ENCODE measurements around the gene ZNF688. TPM values are rescaled to one million over a fixed set of nuclear protein-coding genes. Genes with fewer than 3 reads are reported as not detected.
A peak's percentile ranks its signal among the peaks of the same experiment; 100 is the strongest.

The ZNF688 gene
- total RNA-seq, 4 donors from 2014 or later: 11.9 to 22.5 (median 16.0) TPM

- TF ChIP-seq POLR2A (IDR thresholded peaks at IDR 0.05) (no peak), CTCF (IDR thresholded peaks at IDR 0.05) (no peak)
- no peak overlapping the region for H3K4me3 ChIP-seq (ENCODE audit: low read depth, poor library complexity, severe bottlenecking)
- intact Hi-C loops (cut with DNase I; ENCODE audit: low total_unique reads): no loop called here
- no peak for DNase-seq (ENCODE audit: low spot score in 2 of 2)
- 93 to 98% methylated on average over 2 of the region's 2 CpGs for WGBS, 2 donors
Measured at GRCh38 chr16:30588651-30589050, 17.1 kb upstream of the ZNF688 start.

GRCh38 chr16:30585400-30586191, 14.1 kb upstream of the ZNF688 start, which contains the start of gene ZNF785:
Gene ZNF785 (minus strand): TSS chr16:30585697. CDS start chr16:30585611, 86 bp downstream.
- intact Hi-C loops (cut with DNase I; ENCODE audit: low total_unique reads): no loop called here
- DNase-seq (ENCODE audit: low spot score in 2 of 2): peak; percentile 98 to 99
- TF ChIP-seq CTCF (IDR thresholded peaks at IDR 0.05): no peak
- no peak for TF ChIP-seq POLR2A (IDR thresholded peaks at IDR 0.05)
- H3K4me3 ChIP-seq (ENCODE audit: low read depth, poor library complexity, severe bottlenecking): peak within 1 kb of the TSS; percentile 56
- WGBS, 2 donors: 0 to 1% methylated on average over 24 to 39 of the region's 50 CpGs

GRCh38 chr16:30585022-30585399, 13.5 kb upstream of the ZNF688 start:
- intact Hi-C loops (cut with DNase I; ENCODE audit: low total_unique reads): no loop called here
- 1% methylated on average over 18 to 23 of the region's 23 CpGs for WGBS, 2 donors
- no peak for TF ChIP-seq POLR2A (IDR thresholded peaks at IDR 0.05)
- no peak for TF ChIP-seq CTCF (IDR thresholded peaks at IDR 0.05)
- peak in 1 of 2 donors; percentile 89 for DNase-seq (ENCODE audit: low spot score in 2 of 2)
- peak overlapping the region; percentile 56 for H3K4me3 ChIP-seq (ENCODE audit: low read depth, poor library complexity, severe bottlenecking)

- intact Hi-C loops (cut with DNase I; ENCODE audit: low total_unique reads): no loop called here
- WGBS, 2 donors: 95 to 97% methylated on average over 48 of the region's 48 CpGs
- no peak overlapping the region for H3K4me3 ChIP-seq (ENCODE audit: low read depth, poor library complexity, severe bottlenecking)
- DNase-seq (ENCODE audit: low spot score in 2 of 2): no peak
- TF ChIP-seq CTCF (IDR thresholded peaks at IDR 0.05): no peak
- no peak for TF ChIP-seq POLR2A (IDR thresholded peaks at IDR 0.05)
Measured at GRCh38 chr16:30582611-30583340, 11.3 kb upstream of the ZNF688 start.

- TF ChIP-seq POLR2A (IDR thresholded peaks at IDR 0.05) (no peak), CTCF (IDR thresholded peaks at IDR 0.05) (no peak)
- H3K4me3 ChIP-seq (ENCODE audit: low read depth, poor library complexity, severe bottlenecking): no peak overlapping the region
- 82 to 88% methylated on average over 7 of the region's 7 CpGs for WGBS, 2 donors
- no peak for DNase-seq (ENCODE audit: low spot score in 2 of 2)
- intact Hi-C loops (cut with DNase I; ENCODE audit: low total_unique reads): no loop called here
Measured at GRCh38 chr16:30581457-30581856, 9.9 kb upstream of the ZNF688 start.
